Uterus (tissue), 2 donors: ENCODE results near the gene GAS7.

Experiments
- POLR2A ChIP-seq, 2 donors: fragments of 450-650 bp; IDR thresholded peaks; one replicate each; pipeline ENCODE4 v1.6.1; 2016; ENCODE audit warnings: antibody characterized with exemption in 2 of 2, mild to moderate bottlenecking in 1 of 2, moderate library complexity in 1 of 2
- TF ChIP-seq, protein P1 (sequence below), 4 experiments: fragments of 200-600 bp in 2 of 4; fragments of 450-650 bp in 2 of 4; sonication (generic) in 2 of 4; IDR thresholded peaks; one replicate each; pipeline ENCODE4 v1.5.1; 2016 to 2019; ENCODE audit warnings: antibody characterized with exemption in 4 of 4, mild to moderate bottlenecking in 2 of 4, moderate library complexity in 1 of 4

DNA sequence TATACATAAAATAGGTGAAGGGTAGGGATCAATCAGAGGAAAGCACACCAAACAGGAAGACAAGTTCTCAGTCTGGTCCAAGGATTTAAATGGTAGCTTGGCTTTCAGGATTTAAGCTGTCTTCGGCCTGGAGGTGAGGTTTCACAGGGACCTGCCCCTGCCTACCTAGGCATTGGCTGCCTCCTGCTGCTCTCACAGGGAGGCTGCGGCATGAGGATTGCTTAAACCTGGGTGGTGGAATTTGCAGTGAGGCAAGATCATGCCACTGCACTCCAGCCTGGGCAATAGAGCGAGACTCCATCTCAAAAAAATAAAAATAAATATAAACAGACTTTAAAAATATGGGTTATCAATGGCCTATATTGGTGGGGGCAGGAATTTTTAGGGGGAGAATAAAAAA, 114.5 kb downstream of the GAS7 start:
- TF ChIP-seq, protein P1, sequence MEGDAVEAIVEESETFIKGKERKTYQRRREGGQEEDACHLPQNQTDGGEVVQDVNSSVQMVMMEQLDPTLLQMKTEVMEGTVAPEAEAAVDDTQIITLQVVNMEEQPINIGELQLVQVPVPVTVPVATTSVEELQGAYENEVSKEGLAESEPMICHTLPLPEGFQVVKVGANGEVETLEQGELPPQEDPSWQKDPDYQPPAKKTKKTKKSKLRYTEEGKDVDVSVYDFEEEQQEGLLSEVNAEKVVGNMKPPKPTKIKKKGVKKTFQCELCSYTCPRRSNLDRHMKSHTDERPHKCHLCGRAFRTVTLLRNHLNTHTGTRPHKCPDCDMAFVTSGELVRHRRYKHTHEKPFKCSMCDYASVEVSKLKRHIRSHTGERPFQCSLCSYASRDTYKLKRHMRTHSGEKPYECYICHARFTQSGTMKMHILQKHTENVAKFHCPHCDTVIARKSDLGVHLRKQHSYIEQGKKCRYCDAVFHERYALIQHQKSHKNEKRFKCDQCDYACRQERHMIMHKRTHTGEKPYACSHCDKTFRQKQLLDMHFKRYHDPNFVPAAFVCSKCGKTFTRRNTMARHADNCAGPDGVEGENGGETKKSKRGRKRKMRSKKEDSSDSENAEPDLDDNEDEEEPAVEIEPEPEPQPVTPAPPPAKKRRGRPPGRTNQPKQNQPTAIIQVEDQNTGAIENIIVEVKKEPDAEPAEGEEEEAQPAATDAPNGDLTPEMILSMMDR (IDR thresholded peaks at IDR 0.05), result no peak
- no peak for TF ChIP-seq POLR2A (IDR thresholded peaks at IDR 0.05)
